PC-3 (cell line): Measurements from ENCODE around the gene CASK. TPM values are rescaled to one million over a fixed set of nuclear protein-coding genes. Genes with fewer than 3 reads are reported as not detected.

Experiments
- ATAC-seq: fragments of 200-7000 bp; cut with Tn5 transposase; 2 replicates; pipeline ENCODE4 v1.9.1; 2020; ENCODE audit warnings: mild to moderate bottlenecking, moderate library complexity
- BruUV-seq: library from RNA; stranded (reverse); fragments of 400-500 nt; replicated peaks from 2 replicates; lab custom pipeline; 2021; lab: Mats Ljungman, UMichigan
- CTCF ChIA-PET: fragments of 300-600 bp; sonication (Branson Sonifier 250); formaldehyde crosslinking; loops from one replicate; lab custom pipeline; 2022; ENCODE audit warnings: antibody characterized with exemption; lab: Charles Lee
- POLR2A ChIA-PET: fragments of 300-600 bp; sonication (Branson Sonifier 250); formaldehyde crosslinking; loops from one replicate; lab custom pipeline; 2022; ENCODE audit warnings: antibody characterized with exemption; ENCODE audit not compliant: unreplicated experiment; lab: Charles Lee
- DNase-seq: peaks from one replicate; pipeline ENCODE4 v3.0.0-alpha.2; 2015
- H2AFZ ChIP-seq: fragments of 300-600 bp; sonication (generic); 2 replicates; pipeline ENCODE4 v1.6.0; 2016; ENCODE audit warnings: antibody characterized with exemption, low read length
- H3F3A ChIP-seq: fragments of 300-600 bp; sonication (generic); one replicate; pipeline ENCODE4 v1.6.0; 2017; ENCODE audit warnings: antibody characterized with exemption, low read length, control low read depth, mild to moderate bottlenecking; ENCODE audit not compliant: unreplicated experiment
- H3K27ac ChIP-seq: fragments of 300-600 bp; sonication (generic); 2 replicates; pipeline ENCODE4 v1.5.1; 2016; ENCODE audit warnings: mild to moderate bottlenecking, low read length
- H3K27me3 ChIP-seq: fragments of 300-600 bp; sonication (generic); 2 replicates; pipeline ENCODE4 v1.6.1; 2016; ENCODE audit warnings: low read length, mixed read lengths
- H3K36me3 ChIP-seq: fragments of 300-600 bp; sonication (generic); 2 replicates; pipeline ENCODE4 v1.6.1; 2016; ENCODE audit warnings: low read depth, mixed run types, low read length, mixed read lengths
- H3K4me1 ChIP-seq: fragments of 300-600 bp; sonication (generic); 2 replicates; pipeline ENCODE4 v1.5.1; 2016; ENCODE audit warnings: low read length; ENCODE audit not compliant: insufficient read depth
- H3K4me2 ChIP-seq: fragments of 300-600 bp; sonication (generic); 2 replicates; pipeline ENCODE4 v1.6.0; 2016; ENCODE audit warnings: low read length
- H3K4me3 ChIP-seq: fragments of 300-600 bp; sonication (generic); 2 replicates; pipeline ENCODE4 v1.5.1; 2016; ENCODE audit warnings: mild to moderate bottlenecking, low read length, mixed read lengths
- H3K79me2 ChIP-seq: fragments of 300-600 bp; sonication (generic); 2 replicates; pipeline ENCODE4 v1.6.1; 2017; ENCODE audit warnings: low read length, mixed read lengths
- H3K9ac ChIP-seq: fragments of 300-600 bp; sonication (generic); 2 replicates; pipeline ENCODE4 v1.6.0; 2016; ENCODE audit warnings: mild to moderate bottlenecking, low read length
- H3K9me2 ChIP-seq: fragments of 300-600 bp; sonication (generic); replicated peaks from 2 replicates; pipeline ENCODE4 v1.6.1; 2016; ENCODE audit warnings: mixed run types, low read length, mixed read lengths
- H3K9me3 ChIP-seq: fragments of 300-600 bp; sonication (generic); 2 replicates; pipeline ENCODE4 v1.6.1; 2016; ENCODE audit warnings: low read length, mixed read lengths
- H4K20me1 ChIP-seq: fragments of 300-600 bp; sonication (generic); 2 replicates; pipeline ENCODE4 v1.6.1; 2016; ENCODE audit warnings: low read length, mixed read lengths
- EZH2 ChIP-seq: fragments of 300-600 bp; sonication (generic); IDR thresholded peaks from one replicate; pipeline ENCODE4 v1.6.1; 2017; ENCODE audit warnings: antibody characterized with exemption, mild to moderate bottlenecking, low read length; ENCODE audit not compliant: unreplicated experiment
- EZH2phosphoT487 ChIP-seq: fragments of 300-600 bp; sonication (generic); IDR thresholded peaks from 2 replicates; pipeline ENCODE4 v1.6.1; 2018; ENCODE audit warnings: mild to moderate bottlenecking, antibody characterized with exemption, low read length, borderline replicate concordance
- intact Hi-C: fragments of 100-400 bp; cut with micrococcal nuclease; formaldehyde crosslinking; loops from 2 replicates; pipeline ENCODE4 v1.9.0; 2023
- total RNA-seq: library from RNA; depleted of rRNA; stranded (reverse); fragments of >200 nt; gene quantifications from 2 replicates; pipeline ENCODE4 v1.2.3, GENCODE V29; 2014
- TF ChIP-seq, protein P1 (sequence below): fragments of 300-600 bp; sonication (generic); conservative IDR thresholded peaks from 2 replicates; pipeline ENCODE4 v1.5.1; 2017; ENCODE audit warnings: antibody characterized with exemption, low read depth, mild to moderate bottlenecking, low read length

The CASK gene
- total RNA-seq, 1 experiment from 2014 or later: 21.4 TPM

DNA sequence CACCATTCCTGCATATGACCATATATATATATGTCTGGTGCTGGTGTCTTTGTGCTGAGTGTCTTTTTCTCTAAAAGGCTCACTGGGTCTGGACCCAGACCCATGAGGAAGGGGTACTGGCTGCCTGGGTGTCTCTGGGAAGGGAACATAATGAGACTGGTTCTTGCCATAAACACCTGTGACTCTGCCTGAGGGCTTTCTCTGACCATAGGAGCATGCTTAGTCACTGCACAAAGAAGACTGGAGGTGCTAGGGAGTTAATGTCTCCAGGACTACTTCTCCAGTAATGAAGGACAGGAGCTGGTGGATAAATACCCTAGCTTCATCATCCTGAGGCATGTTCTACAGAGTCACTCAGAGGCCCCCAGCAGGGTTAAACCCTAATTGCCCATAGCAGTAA, 47.1 kb upstream of the CASK start:
- ChIA-PET CTCF (no interaction called here), POLR2A (no interaction called here)
- Histone ChIP-seq H3K36me3 (no peaks in the 10 kb centered on the region), H3K4me1 (peaks cover 22% of the 10 kb centered on the region), H4K20me1 (no peaks in the 10 kb centered on the region), H2AFZ (no peak overlapping the region), H3K9me3 (no peaks in the 10 kb centered on the region), H3K79me2 (no peaks in the 10 kb centered on the region), H3K27me3 (no peaks in the 10 kb centered on the region), H3K4me2 (no peak overlapping the region), H3K9me2 (no peaks in the 10 kb centered on the region), H3K9ac (no peak overlapping the region), H3K4me3 (no peak overlapping the region), H3K27ac (no peak overlapping the region), H3F3A (no peaks in the 10 kb centered on the region)
- intact Hi-C loops: no loop called here
- no TSS peak for BruUV-seq
- TF ChIP-seq EZH2phosphoT487 (no peak), EZH2 (no peak)
- TF ChIP-seq, protein P1, sequence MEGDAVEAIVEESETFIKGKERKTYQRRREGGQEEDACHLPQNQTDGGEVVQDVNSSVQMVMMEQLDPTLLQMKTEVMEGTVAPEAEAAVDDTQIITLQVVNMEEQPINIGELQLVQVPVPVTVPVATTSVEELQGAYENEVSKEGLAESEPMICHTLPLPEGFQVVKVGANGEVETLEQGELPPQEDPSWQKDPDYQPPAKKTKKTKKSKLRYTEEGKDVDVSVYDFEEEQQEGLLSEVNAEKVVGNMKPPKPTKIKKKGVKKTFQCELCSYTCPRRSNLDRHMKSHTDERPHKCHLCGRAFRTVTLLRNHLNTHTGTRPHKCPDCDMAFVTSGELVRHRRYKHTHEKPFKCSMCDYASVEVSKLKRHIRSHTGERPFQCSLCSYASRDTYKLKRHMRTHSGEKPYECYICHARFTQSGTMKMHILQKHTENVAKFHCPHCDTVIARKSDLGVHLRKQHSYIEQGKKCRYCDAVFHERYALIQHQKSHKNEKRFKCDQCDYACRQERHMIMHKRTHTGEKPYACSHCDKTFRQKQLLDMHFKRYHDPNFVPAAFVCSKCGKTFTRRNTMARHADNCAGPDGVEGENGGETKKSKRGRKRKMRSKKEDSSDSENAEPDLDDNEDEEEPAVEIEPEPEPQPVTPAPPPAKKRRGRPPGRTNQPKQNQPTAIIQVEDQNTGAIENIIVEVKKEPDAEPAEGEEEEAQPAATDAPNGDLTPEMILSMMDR: no peak
- no peak for ATAC-seq
- no peak for DNase-seq

DNA sequence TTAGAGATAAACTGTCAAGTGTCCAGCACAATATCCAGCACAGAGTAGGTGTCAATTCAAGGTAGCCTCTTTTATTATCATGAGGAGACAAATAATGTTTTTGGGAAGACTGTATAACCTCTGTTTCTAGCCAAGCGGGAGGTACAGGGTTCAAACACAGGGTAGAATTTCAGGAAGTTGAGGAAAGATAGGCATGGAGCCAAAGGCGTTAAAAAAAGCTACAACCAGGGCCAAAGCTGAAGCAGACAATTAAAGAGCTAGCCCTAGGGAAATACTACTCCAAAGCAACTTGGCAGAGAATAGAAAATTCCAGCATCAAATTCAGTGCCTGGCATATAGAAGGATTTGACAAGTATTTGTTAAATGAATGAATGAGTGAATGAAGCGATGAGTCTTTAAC, 40.0 kb upstream of the CASK start:
- ATAC-seq: no peak
- Histone ChIP-seq H3K9me2 (no peaks in the 10 kb centered on the region), H4K20me1 (no peaks in the 10 kb centered on the region), H3K9ac (no peak overlapping the region), H3K27ac (no peak overlapping the region), H3K36me3 (no peaks in the 10 kb centered on the region), H3K4me3 (no peak overlapping the region), H3K27me3 (no peaks in the 10 kb centered on the region), H3K4me2 (no peak overlapping the region), H3K9me3 (no peaks in the 10 kb centered on the region), H3F3A (no peaks in the 10 kb centered on the region), H3K79me2 (no peaks in the 10 kb centered on the region), H3K4me1 (no peaks in the 10 kb centered on the region), H2AFZ (no peak overlapping the region)
- ChIA-PET POLR2A (no interaction called here), CTCF (no interaction called here)
- no TSS peak for BruUV-seq
- TF ChIP-seq, protein P1: no peak
- DNase-seq: no peak
- intact Hi-C loops: no loop called here

DNA sequence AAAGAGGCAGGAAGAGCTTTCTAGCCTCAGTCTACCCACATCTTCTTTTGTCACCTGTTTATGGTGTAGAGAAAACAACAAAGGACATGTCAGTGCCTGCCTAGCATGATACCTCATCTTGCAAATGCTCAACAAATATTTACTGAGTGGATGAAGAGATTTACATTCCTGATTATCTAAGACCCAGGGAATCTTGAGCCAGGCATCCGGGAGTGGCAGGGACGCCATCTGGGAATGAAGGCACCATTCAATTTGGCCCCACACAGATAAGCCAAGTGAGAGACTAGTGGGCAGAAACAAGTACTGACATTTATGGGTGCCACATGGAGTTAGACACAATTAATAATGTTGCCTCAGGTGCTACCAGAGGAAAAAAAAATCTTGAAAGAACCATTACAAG, 36.8 kb upstream of the CASK start:
- H3K79me2 ChIP-seq: no peaks in the 10 kb centered on the region
- no peak for TF ChIP-seq EZH2
- TF ChIP-seq, protein P1: no peak
- TF ChIP-seq EZH2phosphoT487: no peak
- POLR2A ChIA-PET: no interaction called here
- intact Hi-C loops: no loop called here
- H3K4me1 ChIP-seq: no peaks in the 10 kb centered on the region
- H2AFZ ChIP-seq: no peak overlapping the region
- no peaks in the 10 kb centered on the region for H3F3A ChIP-seq
- no peaks in the 10 kb centered on the region for H4K20me1 ChIP-seq
- H3K4me3 ChIP-seq: no peak overlapping the region
- H3K27me3 ChIP-seq: no peaks in the 10 kb centered on the region
- ATAC-seq (no peak), DNase-seq (no peak)
- H3K36me3 ChIP-seq: no peaks in the 10 kb centered on the region
- H3K9ac ChIP-seq: no peak overlapping the region
- no peaks in the 10 kb centered on the region for H3K9me2 ChIP-seq
- BruUV-seq: no TSS peak
- H3K27ac ChIP-seq: no peak overlapping the region
- H3K9me3 ChIP-seq: no peaks in the 10 kb centered on the region
- H3K4me2 ChIP-seq: no peak overlapping the region
- CTCF ChIA-PET: no interaction called here
